Measurements from ENCODE around the gene ANKRD2. TPM values are rescaled to one million over a fixed set of nuclear protein-coding genes. Genes with fewer than 3 reads are reported as not detected.

ANKRD2 gene
- total RNA-seq, 3 donors from 2014 or later (not counting 1 experiment from before 2014, with no cell fraction given): not detected

DNA sequence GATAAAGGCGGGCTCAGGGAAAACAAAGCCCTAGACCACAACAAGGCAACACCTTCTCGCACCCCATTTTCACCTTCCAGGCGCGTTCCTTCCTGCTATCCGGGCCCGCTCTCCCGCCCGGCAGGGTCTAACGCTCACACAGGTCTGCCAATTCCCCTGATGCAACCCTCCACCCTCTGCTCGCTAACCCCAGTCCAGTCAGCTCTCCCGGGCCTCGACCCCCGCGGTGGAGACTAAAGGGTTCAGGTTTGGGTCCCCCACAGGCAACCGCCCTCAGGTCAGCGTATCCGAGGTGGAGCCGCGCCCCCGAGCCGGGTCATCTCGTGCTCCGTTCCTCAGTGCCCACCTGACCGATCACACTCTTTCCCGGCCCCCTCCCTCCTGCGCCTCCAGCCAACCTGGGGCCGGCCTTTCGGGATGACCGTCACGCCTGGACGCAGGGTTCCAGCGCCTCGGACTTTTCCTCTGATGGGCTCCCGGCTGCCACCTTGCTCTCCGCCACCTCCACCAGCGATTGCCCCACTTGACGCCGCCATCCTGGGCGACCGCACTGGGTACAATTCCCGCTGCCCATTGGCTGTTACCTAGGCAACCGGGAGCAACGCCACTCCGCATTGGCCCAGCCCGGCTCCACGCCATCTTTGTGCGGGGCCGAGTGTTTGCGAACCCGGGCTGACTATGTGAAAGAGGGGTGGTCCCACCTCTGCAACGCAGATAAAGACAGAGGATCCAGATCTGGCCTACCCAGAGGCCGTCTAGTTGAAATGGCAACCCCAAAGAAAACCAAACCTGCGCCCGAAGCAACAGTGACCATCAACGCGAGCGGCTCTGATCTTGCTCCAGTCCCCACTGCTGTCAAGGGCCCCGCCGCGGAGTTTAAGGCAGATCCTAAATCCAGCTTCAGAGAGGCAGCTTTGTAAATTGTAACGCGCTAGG, 60.6 kb downstream of the ANKRD2 start, which contains the start of gene MORN4:
Gene MORN4 (minus strand): TSS at position 552 of the 936 bp plus-strand sequence. CDS start 13,847 bp downstream, outside the sequence.
- WGBS (ENCODE audit: insufficient coverage): 6% methylated on average over 62 of the region's 62 CpGs
- Histone ChIP-seq H3K4me1 (ENCODE audit: control insufficient read depth, insufficient read depth, low read length) (peaks cover 12% of the 10 kb centered on the region), H3K27ac (ENCODE audit: low read length) (no peak within 1 kb of the TSS), H3K36me3 (ENCODE audit: control insufficient read depth, insufficient read depth, low read length) (no peaks in the 10 kb centered on the region), H3K27me3 (ENCODE audit: control insufficient read depth, insufficient read depth, low read length) (no peaks in the 10 kb centered on the region), H3K4me3 (ENCODE audit: low read length) (peak within 1 kb of the TSS; percentile 53), H3K9me3 (ENCODE audit: control insufficient read depth, insufficient read depth, low read length) (no peaks in the 10 kb centered on the region)
- Mint-ChIP-seq H3K27ac (peak within 1 kb of the TSS; percentile 85 to 91), H3K4me3 (peak within 1 kb of the TSS; percentile 99), H3K4me1 (peaks cover 14% of the 10 kb centered on the region in 2 donors), H3K27me3 (ENCODE audit: low read depth in 2 of 2) (peaks cover 4 to 7% of the 10 kb centered on the region in 2 donors), H3K9me3 (no peaks in the 10 kb centered on the region), H3K36me3 (no peaks in the 10 kb centered on the region)
- intact Hi-C loops (cut with micrococcal nuclease): loop anchor here (1.0 kb wide), 1 partner anchor 16 kb away; no protein-coding TSS in a partner anchor
- ATAC-seq (peak; percentile 98 to 100 (median 99)), DNase-seq (peak; percentile 89 to 96)
- TF ChIP-seq, protein P1, sequence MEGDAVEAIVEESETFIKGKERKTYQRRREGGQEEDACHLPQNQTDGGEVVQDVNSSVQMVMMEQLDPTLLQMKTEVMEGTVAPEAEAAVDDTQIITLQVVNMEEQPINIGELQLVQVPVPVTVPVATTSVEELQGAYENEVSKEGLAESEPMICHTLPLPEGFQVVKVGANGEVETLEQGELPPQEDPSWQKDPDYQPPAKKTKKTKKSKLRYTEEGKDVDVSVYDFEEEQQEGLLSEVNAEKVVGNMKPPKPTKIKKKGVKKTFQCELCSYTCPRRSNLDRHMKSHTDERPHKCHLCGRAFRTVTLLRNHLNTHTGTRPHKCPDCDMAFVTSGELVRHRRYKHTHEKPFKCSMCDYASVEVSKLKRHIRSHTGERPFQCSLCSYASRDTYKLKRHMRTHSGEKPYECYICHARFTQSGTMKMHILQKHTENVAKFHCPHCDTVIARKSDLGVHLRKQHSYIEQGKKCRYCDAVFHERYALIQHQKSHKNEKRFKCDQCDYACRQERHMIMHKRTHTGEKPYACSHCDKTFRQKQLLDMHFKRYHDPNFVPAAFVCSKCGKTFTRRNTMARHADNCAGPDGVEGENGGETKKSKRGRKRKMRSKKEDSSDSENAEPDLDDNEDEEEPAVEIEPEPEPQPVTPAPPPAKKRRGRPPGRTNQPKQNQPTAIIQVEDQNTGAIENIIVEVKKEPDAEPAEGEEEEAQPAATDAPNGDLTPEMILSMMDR (IDR thresholded peaks at IDR 0.05): no peak

Other genes with a start within 250 kb of the ANKRD2 start
- 10 to 100 TPM; 18.7 to 23.4 (median 22.2) TPM for gene FRAT2, start 238.1 kb upstream of the ANKRD2 start, total RNA-seq
- gene RRP12, start 171.4 kb upstream of the ANKRD2 start, total RNA-seq: 100 to 1,000 TPM in 1 of 3 donors, 10 to 100 TPM in 2; 60.1 to 234 (median 79.2) TPM
- 100 to 1,000 TPM in 1 of 3 donors, 10 to 100 TPM in 2; 92.6 to 104 (median 96.0) TPM for gene PGAM1, start 146.6 kb upstream of the ANKRD2 start, total RNA-seq
- 10 to 100 TPM; 36.9 to 44.4 (median 37.6) TPM for gene EXOSC1, start 126.8 kb upstream of the ANKRD2 start, total RNA-seq
- gene ZDHHC16, start 126.6 kb upstream of the ANKRD2 start, total RNA-seq: 10 to 100 TPM; 11.3 to 18.7 (median 12.7) TPM
- 10 to 100 TPM; 53.8 to 68.4 (median 61.7) TPM for gene MMS19, start 74.4 kb upstream of the ANKRD2 start, total RNA-seq
- gene UBTD1, start 73.9 kb upstream of the ANKRD2 start, total RNA-seq: 1 to 10 TPM in 1 of 3 donors, under 1 TPM in 2; 0.70 to 1.1 (median 0.75) TPM
- not detected for gene HOGA1, start 11.6 kb downstream of the ANKRD2 start, total RNA-seq
- under 1 TPM in 1 of 3 donors, not detected in 2; 0.32 TPM for gene C10orf62, start 16.9 kb downstream of the ANKRD2 start, total RNA-seq
- gene MORN4, start 60.7 kb downstream of the ANKRD2 start, total RNA-seq: 1 to 10 TPM in 2 of 3 donors, under 1 TPM in 1; 0.14 to 2.0 (median 1.6) TPM
- 10 to 100 TPM; 41.3 to 66.1 (median 60.0) TPM for gene PI4K2A, start 67.9 kb downstream of the ANKRD2 start, total RNA-seq
- 1 to 10 TPM; 6.1 to 8.4 (median 6.8) TPM for gene AVPI1, start 114.5 kb downstream of the ANKRD2 start, total RNA-seq
- under 1 TPM; 0.40 to 0.84 (median 0.40) TPM for gene MARVELD1, start 141.0 kb downstream of the ANKRD2 start, total RNA-seq
- gene ZFYVE27, start 164.3 kb downstream of the ANKRD2 start, total RNA-seq: 10 to 100 TPM; 63.0 to 82.8 (median 76.4) TPM
- gene SFRP5, start 199.2 kb downstream of the ANKRD2 start, total RNA-seq: not detected

All from natural killer cell (primary cell).